Measurements from ENCODE around the gene HEXD. TPM values are rescaled to one million over a fixed set of nuclear protein-coding genes. Genes with fewer than 3 reads are reported as not detected.

The HEXD gene
- total RNA-seq, 1 donor from 2014 or later = 49.7 TPM

- Mint-ChIP-seq H3K36me3 (peaks cover 18% of the 10 kb centered on the region), H3K27me3 (no peaks in the 10 kb centered on the region), H3K4me3 (no peak overlapping the region), H3K27ac (no peak overlapping the region), H3K4me1 (ENCODE audit: unreplicated experiment) (no peaks in the 10 kb centered on the region), H3K9me3 (no peaks in the 10 kb centered on the region)
- no peak for DNase-seq (ENCODE audit: extremely low spot score, unreplicated experiment)
- no peak for TF ChIP-seq CTCF (conservative IDR thresholded peaks at IDR 0.05)
Observed at GRCh38 chr17:82479602-82480001, 61.5 kb downstream of the HEXD start.

GRCh38 chr17:82480318-82480717 lies 62.2 kb downstream of the HEXD start:
- no peak for TF ChIP-seq CTCF (conservative IDR thresholded peaks at IDR 0.05)
- no peak for DNase-seq (ENCODE audit: extremely low spot score, unreplicated experiment)
- Mint-ChIP-seq H3K4me1 (ENCODE audit: unreplicated experiment) (no peaks in the 10 kb centered on the region), H3K27ac (no peak overlapping the region), H3K9me3 (no peaks in the 10 kb centered on the region), H3K27me3 (no peaks in the 10 kb centered on the region), H3K36me3 (peaks cover 23% of the 10 kb centered on the region), H3K4me3 (no peak overlapping the region)

GRCh38 chr17:82483204-82483660 lies 65.1 kb downstream of the HEXD start:
- Mint-ChIP-seq H3K9me3 (no peaks in the 10 kb centered on the region), H3K27ac (no peak overlapping the region), H3K4me1 (ENCODE audit: unreplicated experiment) (no peaks in the 10 kb centered on the region), H3K27me3 (no peaks in the 10 kb centered on the region), H3K36me3 (peaks cover 22% of the 10 kb centered on the region), H3K4me3 (no peak overlapping the region)
- TF ChIP-seq CTCF (conservative IDR thresholded peaks at IDR 0.05) = no peak
- DNase-seq (ENCODE audit: extremely low spot score, unreplicated experiment) = no peak

- DNase-seq (ENCODE audit: extremely low spot score, unreplicated experiment) = no peak
- Mint-ChIP-seq H3K9me3 (no peaks in the 10 kb centered on the region), H3K27me3 (no peaks in the 10 kb centered on the region), H3K4me3 (no peak overlapping the region), H3K4me1 (ENCODE audit: unreplicated experiment) (no peaks in the 10 kb centered on the region), H3K27ac (no peak overlapping the region), H3K36me3 (peaks cover 22% of the 10 kb centered on the region)
- TF ChIP-seq CTCF (conservative IDR thresholded peaks at IDR 0.05) = no peak
Observed at GRCh38 chr17:82483836-82484235, 65.7 kb downstream of the HEXD start.

- peaks cover 22% of the 10 kb centered on the region for H3K36me3 Mint-ChIP-seq
- no peak for DNase-seq (ENCODE audit: extremely low spot score, unreplicated experiment)
- H3K27ac Mint-ChIP-seq = peak overlapping the region; percentile 43
- H3K4me3 Mint-ChIP-seq = no peak overlapping the region
- H3K27me3 Mint-ChIP-seq = no peaks in the 10 kb centered on the region
- no peak for TF ChIP-seq CTCF (conservative IDR thresholded peaks at IDR 0.05)
- H3K4me1 Mint-ChIP-seq (ENCODE audit: unreplicated experiment) = no peaks in the 10 kb centered on the region
- H3K9me3 Mint-ChIP-seq = no peaks in the 10 kb centered on the region
Observed at GRCh38 chr17:82486231-82487094, 68.3 kb downstream of the HEXD start.
